T-cell (primary cell): Measurements from ENCODE around the gene ELK3. TPM values are rescaled to one million over a fixed set of nuclear protein-coding genes. Genes with fewer than 3 reads are reported as not detected.

Experiments
- ATAC-seq, 4 experiments: fragments of 200-7000 bp in 3 of 4; fragments of 150-1000 bp in 1 of 4; cut with Tn5 transposase; replicated peaks in 1 of 4; 1 replicate in 3 of 4; 2 replicates in 1 of 4; pipeline ENCODE4 v1.10.0; 2021; ENCODE audit warnings: moderate library complexity in 3 of 4, mild to moderate bottlenecking in 2 of 4, moderate number of reproducible peaks in 1 of 4
- CTCF ChIA-PET, 2 donors: fragments of 300-600 bp; sonication (Branson Sonifier 250); formaldehyde crosslinking; loops; one replicate each; lab custom pipeline; 2022; ENCODE audit warnings: antibody characterized with exemption in 2 of 2; lab: Charles Lee
- POLR2A ChIA-PET, 2 donors: fragments of 300-600 bp; sonication (Branson Sonifier 250); formaldehyde crosslinking; loops; one replicate each; lab custom pipeline; 2022; ENCODE audit warnings: antibody characterized with exemption in 2 of 2; lab: Charles Lee
- DNase-seq, 35 experiments: peaks; one replicate each; pipeline versions ENCODE4 v3.0.0 to v3.0.0-alpha.2; 2013 to 2023
- H3K27ac ChIP-seq: one replicate; pipeline ENCODE4 v1.5.1; 2013; ENCODE audit warnings: low read length
- H3K27me3 ChIP-seq, 2 experiments: replicated peaks in 1 of 2; 1 replicate in 1 of 2; 2 replicates in 1 of 2; pipeline versions ENCODE4 v1.6.1 to v1.7.0; 2013; ENCODE audit warnings: low read length in 1 of 2, mixed read lengths in 1 of 2; ENCODE audit not compliant: control insufficient read depth in 2 of 2, insufficient read depth in 2 of 2; ENCODE audit errors: extremely low read depth in 1 of 2
- H3K36me3 ChIP-seq, 2 donors: 1 replicate in 1 of 2; 2 replicates in 1 of 2; pipeline versions ENCODE4 v1.6.1 to v1.7.0; 2013; ENCODE audit warnings: low read length in 1 of 2; ENCODE audit not compliant: control insufficient read depth in 2 of 2, insufficient read depth in 1 of 2; ENCODE audit errors: extremely low read depth in 1 of 2
- H3K4me1 ChIP-seq, 2 experiments: 1 replicate in 1 of 2; 2 replicates in 1 of 2; pipeline versions ENCODE4 v1.6.1 to v1.7.0; 2013; ENCODE audit warnings: low read length in 2 of 2, mixed read lengths in 1 of 2; ENCODE audit not compliant: insufficient read depth in 2 of 2, control insufficient read depth in 1 of 2; ENCODE audit errors: extremely low read depth in 1 of 2
- H3K4me3 ChIP-seq, 2 donors: 1 replicate in 1 of 2; 2 replicates in 1 of 2; pipeline versions ENCODE4 v1.5.1 to v1.7.0; 2013; ENCODE audit warnings: mild to moderate bottlenecking in 2 of 2, low read length in 1 of 2, moderate library complexity in 1 of 2; ENCODE audit not compliant: control insufficient read depth in 1 of 2; ENCODE audit errors: extremely low read depth in 1 of 2
- H3K9me3 ChIP-seq: 2 replicates; pipeline ENCODE4 v1.7.0; 2013
- H3K27ac Mint-ChIP-seq, 2 donors: one replicate each; pipeline ENCODE4 v1.8.0; 2020 to 2021; ENCODE audit warnings: mild to moderate bottlenecking in 2 of 2, mixed read lengths in 2 of 2
- H3K27me3 Mint-ChIP-seq, 2 donors: one replicate each; pipeline ENCODE4 v1.8.0; 2021 to 2022; ENCODE audit warnings: mixed read lengths in 2 of 2
- H3K36me3 Mint-ChIP-seq: one replicate; pipeline ENCODE4 v1.8.0; 2021; ENCODE audit warnings: mixed read lengths
- H3K4me1 Mint-ChIP-seq, 3 donors: one replicate each; pipeline ENCODE4 v1.8.0; 2020 to 2022; ENCODE audit warnings: mixed read lengths in 3 of 3, mild to moderate bottlenecking in 1 of 3
- H3K4me3 Mint-ChIP-seq, 3 donors: one replicate each; pipeline ENCODE4 v1.8.0; 2020 to 2022; ENCODE audit warnings: mild to moderate bottlenecking in 3 of 3, mixed read lengths in 3 of 3, moderate library complexity in 3 of 3
- H3K9me3 Mint-ChIP-seq, 3 donors: one replicate each; pipeline ENCODE4 v1.8.0; 2020 to 2022; ENCODE audit warnings: mixed read lengths in 3 of 3
- WGBS: methylation state at CpG from one replicate; pipeline ENCODE4 v1.1.5; 2013; ENCODE audit warnings: missing lambda C conversion rate; ENCODE audit not compliant: insufficient coverage; 5-methylcytosine and 5-hydroxymethylcytosine counted together
- total RNA-seq, 35 experiments: library from RNA in 6 of 35; stranded (reverse) in 6 of 35; fragments of 120-200 nt in 1 of 35; gene quantifications; one replicate each; pipeline versions ENCODE4 v1.2.1 to v1.2.4 and lab custom pipeline; 2013 to 2026

ELK3 gene
- total RNA-seq, 5 donors from 2014 or later (not counting 1 experiment from before 2014, with no cell fraction given), result 33.8 to 62.7 (median 55.5) TPM

DNA sequence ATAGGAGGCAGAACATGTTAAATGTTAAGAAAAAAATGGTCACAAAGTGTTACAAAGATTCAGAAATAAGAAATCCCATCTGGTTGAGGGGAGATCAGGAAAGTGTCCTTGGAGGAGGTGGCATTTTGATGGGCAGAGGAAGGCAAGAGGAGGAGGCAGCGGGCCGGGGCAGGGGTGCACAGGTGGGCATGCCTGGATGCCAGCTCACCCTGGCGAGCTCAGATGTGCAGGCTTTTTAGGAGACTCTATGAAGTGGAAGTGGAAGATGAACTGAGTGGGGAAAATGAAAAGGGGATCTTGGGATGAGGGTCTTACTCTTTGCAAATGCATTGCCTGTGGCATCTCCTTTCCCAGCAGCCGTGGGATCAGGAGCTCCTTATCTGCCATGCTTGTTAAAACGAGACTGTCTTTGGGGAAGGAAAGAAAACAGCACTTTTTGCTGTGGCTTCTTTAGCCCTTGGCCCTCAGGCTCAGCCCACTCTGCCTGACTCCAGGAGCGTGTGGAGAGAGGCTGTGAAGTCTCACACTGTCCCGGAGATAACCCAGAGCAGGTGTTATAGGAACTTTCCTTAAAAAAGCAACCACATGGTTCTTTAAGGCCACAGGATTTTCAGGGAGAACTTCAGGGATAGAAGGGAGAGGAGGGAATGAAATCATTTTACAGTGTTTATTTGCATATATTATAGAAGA is 62.6 kb downstream of the ELK3 start:
- H3K27ac Mint-ChIP-seq, result no peak overlapping the region
- WGBS, result 90% methylated on average over 4 of the region's 7 CpGs
- ATAC-seq (no peak), DNase-seq (no peak)
- peaks cover 41% of the 10 kb centered on the region for H3K36me3 Mint-ChIP-seq
- no peaks in the 10 kb centered on the region for H3K9me3 Mint-ChIP-seq
- POLR2A ChIA-PET, result no interaction called here
- H3K4me1 Mint-ChIP-seq, result peaks cover 9 to 27% (median 26%) of the 10 kb centered on the region in 3 donors
- no peaks in the 10 kb centered on the region for H3K27me3 ChIP-seq
- H3K4me3 Mint-ChIP-seq, result no peak overlapping the region
- peak overlapping the region; percentile 26 for H3K27ac ChIP-seq
- peaks cover 12 to 50% of the 10 kb centered on the region in 2 donors for H3K36me3 ChIP-seq
- H3K4me3 ChIP-seq, result no peak overlapping the region
- no peaks in the 10 kb centered on the region for H3K9me3 ChIP-seq
- H3K4me1 ChIP-seq, result peaks cover 6 to 32% of the 10 kb centered on the region in 2 experiments
- H3K27me3 Mint-ChIP-seq, result no peaks in the 10 kb centered on the region
- CTCF ChIA-PET, result interaction anchor here in 1 of 2 donors (0.6 to 1.0 kb wide), 2 partner anchors 191 to 220 kb away, joined by 3 to 11 read pairs; no protein-coding TSS in a partner anchor

GRCh38 chr12:96257550-96258103 is 63.5 kb downstream of the ELK3 start:
- Mint-ChIP-seq H3K4me1 (peaks cover 9 to 20% (median 18%) of the 10 kb centered on the region in 3 donors), H3K27ac (no peak overlapping the region), H3K9me3 (no peaks in the 10 kb centered on the region), H3K27me3 (no peaks in the 10 kb centered on the region), H3K4me3 (no peak overlapping the region), H3K36me3 (peaks cover 33% of the 10 kb centered on the region)
- POLR2A ChIA-PET, result interaction anchor here (0.6 to 0.7 kb wide), 2 partner anchors 10 to 1301 kb away, joined by 4 to 11 read pairs; no protein-coding TSS in a partner anchor
- Histone ChIP-seq H3K36me3 (peaks cover 12 to 49% of the 10 kb centered on the region in 2 donors), H3K4me1 (peaks cover 6 to 32% of the 10 kb centered on the region in 2 experiments), H3K27me3 (no peaks in the 10 kb centered on the region), H3K9me3 (no peaks in the 10 kb centered on the region), H3K27ac (peak overlapping the region; percentile 32), H3K4me3 (no peak overlapping the region)
- DNase-seq (no peak), ATAC-seq (no peak)
- WGBS, result no CpG with 5 or more reads among the region's 2 CpGs
- CTCF ChIA-PET, result interaction anchor here (0.6 to 1.0 kb wide), 5 partner anchors 120 to 357 kb away, joined by 3 to 11 read pairs (median 4); no protein-coding TSS in a partner anchor

DNA sequence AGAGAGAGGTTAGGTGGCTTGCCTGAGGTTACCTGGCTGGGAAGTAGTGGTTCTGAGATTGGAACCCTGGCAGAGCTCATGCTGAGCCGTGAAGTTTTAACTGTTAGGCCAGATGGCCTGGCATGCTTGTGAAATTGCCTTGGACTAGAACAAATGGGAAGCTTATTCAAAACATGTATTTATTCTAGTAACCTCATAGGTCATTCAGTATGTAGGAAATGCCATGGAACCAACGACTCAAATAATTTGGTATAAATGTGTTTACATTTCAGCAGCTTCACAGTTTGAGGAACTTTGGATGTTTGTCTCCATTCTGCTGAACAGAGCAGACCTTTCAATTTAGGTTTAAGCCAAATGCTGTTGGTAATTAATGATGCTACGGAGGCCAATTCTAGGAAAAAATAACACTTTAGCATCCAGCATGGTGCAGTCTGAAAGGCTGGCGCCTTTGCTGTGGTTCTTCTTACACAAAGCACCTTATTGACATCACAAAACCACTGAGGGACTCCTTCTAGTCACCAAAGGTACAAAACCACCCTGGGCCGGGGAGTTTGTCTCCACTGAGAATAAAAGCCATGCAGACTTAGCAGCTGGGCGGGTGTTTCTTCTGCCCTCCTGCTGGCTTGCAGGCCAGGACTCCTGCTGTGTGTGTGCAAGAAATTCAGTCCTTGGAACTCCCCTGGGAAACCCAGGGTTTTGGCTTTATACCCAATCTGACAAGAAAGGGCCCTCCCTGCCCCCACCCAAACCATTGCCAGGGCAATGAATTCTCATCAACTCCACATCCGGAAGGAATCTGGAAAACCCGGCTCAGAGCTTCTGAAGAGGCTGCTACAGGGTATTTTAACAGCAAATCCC is 64.2 kb downstream of the ELK3 start:
- CTCF ChIA-PET, result interaction anchor here (0.6 to 1.0 kb wide), 2 partner anchors 141 to 356 kb away, joined by 3 to 4 read pairs; no protein-coding TSS in a partner anchor
- no peaks in the 10 kb centered on the region for H3K27me3 ChIP-seq
- Mint-ChIP-seq H3K4me1 (peaks cover 10 to 19% (median 17%) of the 10 kb centered on the region in 3 donors), H3K27ac (no peak overlapping the region), H3K9me3 (no peaks in the 10 kb centered on the region), H3K4me3 (no peak overlapping the region), H3K36me3 (peaks cover 35% of the 10 kb centered on the region), H3K27me3 (no peaks in the 10 kb centered on the region)
- WGBS, result 81% methylated on average over 4 of the region's 8 CpGs
- H3K4me1 ChIP-seq, result peaks cover 6 to 32% of the 10 kb centered on the region in 2 experiments
- H3K27ac ChIP-seq, result peak overlapping the region; percentile 32
- POLR2A ChIA-PET, result interaction anchor here (0.6 to 0.7 kb wide), 4 partner anchors 9 to 1301 kb away, joined by 4 to 11 read pairs (median 4); no protein-coding TSS in a partner anchor
- DNase-seq (peak in 25 of 35 experiments; percentile 19 to 60 (median 36)), ATAC-seq (peak in 3 of 4 experiments; percentile 24 to 82 (median 36))
- H3K36me3 ChIP-seq, result peaks cover 10 to 48% of the 10 kb centered on the region in 2 donors
- H3K4me3 ChIP-seq, result no peak overlapping the region
- no peaks in the 10 kb centered on the region for H3K9me3 ChIP-seq

GRCh38 chr12:96260231-96260630 is 66.1 kb downstream of the ELK3 start:
- ChIA-PET CTCF (interaction anchor here in 1 of 2 donors (0.8 kb wide), 1 partner anchor 226 kb away, joined by 3 read pairs; no protein-coding TSS in a partner anchor), POLR2A (interaction anchor here in 1 of 2 donors (1.0 kb wide), 1 partner anchor 70 kb away, joined by 3 read pairs; no protein-coding TSS in a partner anchor)
- peak overlapping the region in 1 of 2 donors; percentile 71 for H3K27ac Mint-ChIP-seq
- no CpG with 5 or more reads among the region's 2 CpGs for WGBS
- H3K4me3 ChIP-seq, result no peak overlapping the region
- H3K36me3 Mint-ChIP-seq, result peaks cover 40% of the 10 kb centered on the region
- H3K4me1 ChIP-seq, result peaks cover 6 to 23% of the 10 kb centered on the region in 2 experiments
- no peak overlapping the region for H3K27ac ChIP-seq
- H3K27me3 Mint-ChIP-seq, result no peaks in the 10 kb centered on the region
- no peaks in the 10 kb centered on the region for H3K27me3 ChIP-seq
- DNase-seq (no peak), ATAC-seq (no peak)
- H3K9me3 ChIP-seq, result no peaks in the 10 kb centered on the region
- no peak overlapping the region for H3K4me3 Mint-ChIP-seq
- H3K9me3 Mint-ChIP-seq, result no peaks in the 10 kb centered on the region
- H3K4me1 Mint-ChIP-seq, result peaks cover 16 to 26% (median 25%) of the 10 kb centered on the region in 3 donors
- peaks cover 5 to 58% of the 10 kb centered on the region in 2 donors for H3K36me3 ChIP-seq

GRCh38 chr12:96260644-96261043 is 66.5 kb downstream of the ELK3 start:
- H3K27me3 ChIP-seq, result no peaks in the 10 kb centered on the region
- H3K4me1 ChIP-seq, result peaks cover 6 to 21% of the 10 kb centered on the region in 2 experiments
- ChIA-PET POLR2A (no interaction called here), CTCF (interaction anchor here in 1 of 2 donors (0.8 kb wide), 1 partner anchor 226 kb away, joined by 3 read pairs; no protein-coding TSS in a partner anchor)
- Mint-ChIP-seq H3K4me3 (no peak overlapping the region), H3K9me3 (no peaks in the 10 kb centered on the region), H3K27ac (peak overlapping the region in 1 of 2 donors; percentile 71), H3K36me3 (peaks cover 41% of the 10 kb centered on the region), H3K4me1 (peaks cover 18 to 28% (median 27%) of the 10 kb centered on the region in 3 donors), H3K27me3 (no peaks in the 10 kb centered on the region)
- DNase-seq, result no peak
- no peak for ATAC-seq
- 100% methylated on average over 1 of the region's 3 CpGs for WGBS
- H3K36me3 ChIP-seq, result peaks cover 3 to 59% of the 10 kb centered on the region in 2 donors
- no peaks in the 10 kb centered on the region for H3K9me3 ChIP-seq
- peak overlapping the region; percentile 20 for H3K27ac ChIP-seq
- no peak overlapping the region for H3K4me3 ChIP-seq
